Stromal cell of bone marrow (primary cell): Measurements from ENCODE around the gene FAM177A1.

Experiments used
- DNase-seq: peaks from one replicate; pipeline ENCODE4 v3.0.0-alpha.2; 2012; ENCODE audit warnings: low read depth

Gene FAM177A1

GRCh38 chr14:35123388-35123703 is 77.3 kb downstream of the FAM177A1 start:
- no peak for DNase-seq

GRCh38 chr14:35124127-35124526 is 78.1 kb downstream of the FAM177A1 start:
- no peak for DNase-seq
